ENCODE measurements around the gene PPFIA4.

The PPFIA4 gene

GRCh38 chr1:203048086-203048485 is 21.8 kb downstream of the PPFIA4 start:
- no peak overlapping the region for H3K4me3 ChIP-seq (ENCODE audit: low read depth, low read length)
- DNase-seq (ENCODE audit: low read depth): no peak
- TF ChIP-seq CTCF (IDR thresholded peaks at IDR 0.05; ENCODE audit: control insufficient read depth, extremely low read depth, insufficient read depth): no peak

- H3K4me3 ChIP-seq (ENCODE audit: low read depth, low read length): no peak overlapping the region
- no peak for DNase-seq (ENCODE audit: low read depth)
- no peak for TF ChIP-seq CTCF (IDR thresholded peaks at IDR 0.05; ENCODE audit: control insufficient read depth, extremely low read depth, insufficient read depth)
Measured at GRCh38 chr1:203048555-203049051, 22.3 kb downstream of the PPFIA4 start.

GRCh38 chr1:203049077-203049476 is 22.8 kb downstream of the PPFIA4 start:
- no peak overlapping the region for H3K4me3 ChIP-seq (ENCODE audit: low read depth, low read length)
- DNase-seq (ENCODE audit: low read depth): no peak
- TF ChIP-seq CTCF (IDR thresholded peaks at IDR 0.05; ENCODE audit: control insufficient read depth, extremely low read depth, insufficient read depth): no peak

GRCh38 chr1:203049576-203050180 is 23.4 kb downstream of the PPFIA4 start:
- no peak for TF ChIP-seq CTCF (IDR thresholded peaks at IDR 0.05; ENCODE audit: control insufficient read depth, extremely low read depth, insufficient read depth)
- DNase-seq (ENCODE audit: low read depth): no peak
- H3K4me3 ChIP-seq (ENCODE audit: low read depth, low read length): no peak overlapping the region

GRCh38 chr1:203050826-203051225 is 24.5 kb downstream of the PPFIA4 start:
- no peak for DNase-seq (ENCODE audit: low read depth)
- no peak for TF ChIP-seq CTCF (IDR thresholded peaks at IDR 0.05; ENCODE audit: control insufficient read depth, extremely low read depth, insufficient read depth)
- no peak overlapping the region for H3K4me3 ChIP-seq (ENCODE audit: low read depth, low read length)

GRCh38 chr1:203051841-203052324 is 25.6 kb downstream of the PPFIA4 start:
- H3K4me3 ChIP-seq (ENCODE audit: low read depth, low read length): no peak overlapping the region
- no peak for DNase-seq (ENCODE audit: low read depth)
- no peak for TF ChIP-seq CTCF (IDR thresholded peaks at IDR 0.05; ENCODE audit: control insufficient read depth, extremely low read depth, insufficient read depth)

GRCh38 chr1:203052601-203053000 is 26.3 kb downstream of the PPFIA4 start:
- no peak overlapping the region for H3K4me3 ChIP-seq (ENCODE audit: low read depth, low read length)
- TF ChIP-seq CTCF (IDR thresholded peaks at IDR 0.05; ENCODE audit: control insufficient read depth, extremely low read depth, insufficient read depth): no peak
- DNase-seq (ENCODE audit: low read depth): no peak

All from LNCaP clone FGC (cell line).